ENCODE data around the gene CXCR1. TPM values are rescaled to one million over a fixed set of nuclear protein-coding genes. Genes with fewer than 3 reads are reported as not detected.

The CXCR1 gene
- total RNA-seq, 1 experiment from 2014 or later = not detected

Other genes starting within 250 kb of the CXCR1 start
- 2.6 and 3.5 TPM in 2 replicates for gene TNS1, start 164.0 kb downstream of the CXCR1 start, total RNA-seq (2014; rRNA removed; shearing (Covaris generic))
- not detected in 2 replicates for gene RUFY4, start 97.7 kb downstream of the CXCR1 start, total RNA-seq (2014; rRNA removed; shearing (Covaris generic))
- not detected in 2 replicates for gene CXCR2, start 40.9 kb downstream of the CXCR1 start, total RNA-seq (2014; rRNA removed; shearing (Covaris generic))
- gene ARPC2, start 50.2 kb upstream of the CXCR1 start, total RNA-seq (2014; rRNA removed; shearing (Covaris generic)) = 359 and 456 TPM in 2 replicates
- gene GPBAR1, start 94.1 kb upstream of the CXCR1 start, total RNA-seq (2014; rRNA removed; shearing (Covaris generic)) = 0.37 TPM in 1 of 2 replicates, not detected in the other
- 108 and 153 TPM in 2 replicates for gene AAMP, start 103.2 kb upstream of the CXCR1 start, total RNA-seq (2014; rRNA removed; shearing (Covaris generic))
- gene PNKD, start 103.6 kb upstream of the CXCR1 start, total RNA-seq (2014; rRNA removed; shearing (Covaris generic)) = 55.2 and 59.2 TPM in 2 replicates
- 89.2 and 132 TPM in 2 replicates for gene TMBIM1, start 125.5 kb upstream of the CXCR1 start, total RNA-seq (2014; rRNA removed; shearing (Covaris generic))
- not detected in 2 replicates for gene CATIP, start 189.9 kb upstream of the CXCR1 start, total RNA-seq (2014; rRNA removed; shearing (Covaris generic))
- gene SLC11A1, start 215.3 kb upstream of the CXCR1 start, total RNA-seq (2014; rRNA removed; shearing (Covaris generic)) = 0.02 and 0.07 TPM in 2 replicates
- gene CTDSP1, start 232.9 kb upstream of the CXCR1 start, total RNA-seq (2014; rRNA removed; shearing (Covaris generic)) = 31.6 and 37.8 TPM in 2 replicates